Keratinocyte (primary cell): Measurements from ENCODE around the gene CD300C. TPM values are rescaled to one million over a fixed set of nuclear protein-coding genes. Genes with fewer than 3 reads are reported as not detected.

Experiments used
- DNase-seq: peaks from one replicate; pipeline ENCODE4 v3.0.0-alpha.2; 2011; ENCODE audit warnings: low read depth, missing footprints, low spot score
- FAIRE-seq: peaks from 2 replicates; lab custom pipeline; 2011; peaks lifted over from hg19 to GRCh38; lab: Jason Lieb, UNC
- H2AFZ ChIP-seq: 2 replicates; pipeline ENCODE4 v1.6.0; 2012; ENCODE audit warnings: low read length, control low read depth, inconsistent platforms; ENCODE audit not compliant: control insufficient read depth
- H3K27ac ChIP-seq: 2 replicates; pipeline ENCODE4 v1.5.1; 2011; ENCODE audit warnings: low read length; ENCODE audit not compliant: control insufficient read depth, insufficient read depth
- H3K27me3 ChIP-seq: 3 replicates; pipeline ENCODE4 v1.6.0; 2011; ENCODE audit warnings: low read length; ENCODE audit not compliant: control insufficient read depth, insufficient read depth; ENCODE audit errors: extremely low read depth
- H3K36me3 ChIP-seq, 2 experiments: 2 replicates in 1 of 2; 3 replicates in 1 of 2; pipeline ENCODE4 v1.5.1; 2011; ENCODE audit warnings: low read length in 2 of 2, mild to moderate bottlenecking in 1 of 2; ENCODE audit not compliant: control insufficient read depth in 2 of 2, insufficient read depth in 2 of 2; ENCODE audit errors: extremely low read depth in 1 of 2
- H3K4me1 ChIP-seq: 3 replicates; pipeline ENCODE4 v1.5.1; 2011; ENCODE audit warnings: low read length; ENCODE audit not compliant: control insufficient read depth, insufficient read depth; ENCODE audit errors: extremely low read depth
- H3K4me2 ChIP-seq: 3 replicates; pipeline ENCODE4 v1.6.0; 2011; ENCODE audit warnings: low read depth, low read length; ENCODE audit not compliant: control insufficient read depth, insufficient read depth; ENCODE audit errors: extremely low read depth
- H3K4me3 ChIP-seq, 3 experiments: fragments of 200-600 bp in 1 of 3; sonication (generic) in 1 of 3; 2 replicates in 2 of 3; 3 replicates in 1 of 3; pipeline ENCODE4 v1.5.1; 2011 to 2016; ENCODE audit warnings: low read length in 3 of 3, mild to moderate bottlenecking in 3 of 3, control low read depth in 2 of 3, inconsistent platforms in 1 of 3, low read depth in 1 of 3, mixed read lengths in 1 of 3, mixed run types in 1 of 3, moderate library complexity in 1 of 3; ENCODE audit not compliant: control insufficient read depth in 2 of 3, insufficient read depth in 2 of 3; ENCODE audit errors: extremely low read depth in 1 of 3
- H3K79me2 ChIP-seq: 2 replicates; pipeline ENCODE4 v1.6.0; 2012; ENCODE audit warnings: low read length; ENCODE audit not compliant: control insufficient read depth, insufficient read depth
- H3K9ac ChIP-seq: 3 replicates; pipeline ENCODE4 v1.6.0; 2011; ENCODE audit warnings: low read length; ENCODE audit not compliant: control insufficient read depth, insufficient read depth; ENCODE audit errors: extremely low read depth
- H3K9me1 ChIP-seq: 3 replicates; pipeline ENCODE4 v1.6.0; 2011; ENCODE audit warnings: low read length; ENCODE audit not compliant: control insufficient read depth, insufficient read depth; ENCODE audit errors: extremely low read depth
- H3K9me3 ChIP-seq: 2 replicates; pipeline ENCODE4 v1.5.1; 2012; ENCODE audit warnings: low read depth, low read length; ENCODE audit not compliant: control insufficient read depth
- H4K20me1 ChIP-seq: 3 replicates; pipeline ENCODE4 v1.6.0; 2011; ENCODE audit warnings: low read length; ENCODE audit not compliant: control insufficient read depth, insufficient read depth; ENCODE audit errors: extremely low read depth
- EZH2 ChIP-seq: IDR thresholded peaks from one replicate; pipeline ENCODE4 v1.6.1; 2012; ENCODE audit warnings: inconsistent platforms, mild to moderate bottlenecking, low read length, moderate library complexity
- dilution Hi-C: fragments of 300-500 bp; cut with MboI; formaldehyde crosslinking; loops from one replicate; pipeline ENCODE4 v1.7.0; 2020; ENCODE audit warnings: low sequenced_read_pairs; ENCODE audit not compliant: extremely low pct_ligation_motif_present
- polyA plus RNA-seq, 5 experiments: library from polyadenylated mRNA; depleted of rRNA in 3 of 5; stranded (reverse) in 3 of 5; stranded (forward) in 1 of 5; unstranded in 1 of 5; fragments of >200 nt; gene quantifications; 1 replicate in 1 of 5; 2 replicates in 3 of 5; 3 replicates in 1 of 5; pipeline versions ENCODE4 v1.2.1 to v1.2.3, GENCODE V29; 2011 to 2012; ENCODE audit warnings: missing spikeins in 2 of 5, low read depth in 1 of 5, low replicate concordance in 1 of 5
- TF ChIP-seq, protein P1 (sequence below), 3 experiments: IDR thresholded peaks in 1 of 3; conservative IDR thresholded peaks in 1 of 3; optimal IDR thresholded peaks in 1 of 3; 2 replicates in 2 of 3; 3 replicates in 1 of 3; pipeline versions ENCODE3 to v1.5.1; 2011; ENCODE audit warnings: low read length in 3 of 3, mild to moderate bottlenecking in 3 of 3, moderate library complexity in 2 of 3, control low read depth in 1 of 3, inconsistent platforms in 1 of 3; ENCODE audit not compliant: insufficient read depth in 2 of 3; ENCODE audit errors: extremely low read depth in 1 of 3

CD300C gene
- polyA plus RNA-seq, 1 donor (not counting 4 experiments of a cell fraction or from before 2014, with no cell fraction given) = not detected

DNA sequence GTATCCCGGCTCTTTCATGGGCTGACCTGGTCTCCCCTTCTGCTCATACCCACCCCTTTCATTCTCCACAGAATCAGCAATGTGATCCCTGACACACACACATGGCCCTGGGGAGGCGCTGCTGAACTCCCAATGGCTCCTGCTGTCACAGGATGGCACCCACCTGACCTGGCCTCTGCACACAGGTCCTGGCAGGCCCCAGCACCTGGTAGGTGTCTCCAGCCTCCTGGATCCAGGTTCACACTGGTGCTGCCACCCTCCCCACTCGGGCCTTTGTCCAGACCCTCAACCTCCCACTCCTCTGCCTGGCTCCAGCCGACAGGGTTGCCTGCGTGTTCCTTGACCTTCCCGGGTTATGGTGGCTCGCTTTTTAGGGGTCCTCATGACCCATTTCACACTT, 1.3 kb upstream of the CD300C start:
- no peak overlapping the region for H3K27ac ChIP-seq
- H3K79me2 ChIP-seq = no peaks in the 10 kb centered on the region
- no peak overlapping the region for H3K4me2 ChIP-seq
- no peaks in the 10 kb centered on the region for H3K9me3 ChIP-seq
- DNase-seq (no peak), FAIRE-seq (no peak)
- no peak overlapping the region for H3K9ac ChIP-seq
- no peak overlapping the region for H2AFZ ChIP-seq
- H4K20me1 ChIP-seq = no peaks in the 10 kb centered on the region
- TF ChIP-seq EZH2 = no peak
- TF ChIP-seq, protein P1, sequence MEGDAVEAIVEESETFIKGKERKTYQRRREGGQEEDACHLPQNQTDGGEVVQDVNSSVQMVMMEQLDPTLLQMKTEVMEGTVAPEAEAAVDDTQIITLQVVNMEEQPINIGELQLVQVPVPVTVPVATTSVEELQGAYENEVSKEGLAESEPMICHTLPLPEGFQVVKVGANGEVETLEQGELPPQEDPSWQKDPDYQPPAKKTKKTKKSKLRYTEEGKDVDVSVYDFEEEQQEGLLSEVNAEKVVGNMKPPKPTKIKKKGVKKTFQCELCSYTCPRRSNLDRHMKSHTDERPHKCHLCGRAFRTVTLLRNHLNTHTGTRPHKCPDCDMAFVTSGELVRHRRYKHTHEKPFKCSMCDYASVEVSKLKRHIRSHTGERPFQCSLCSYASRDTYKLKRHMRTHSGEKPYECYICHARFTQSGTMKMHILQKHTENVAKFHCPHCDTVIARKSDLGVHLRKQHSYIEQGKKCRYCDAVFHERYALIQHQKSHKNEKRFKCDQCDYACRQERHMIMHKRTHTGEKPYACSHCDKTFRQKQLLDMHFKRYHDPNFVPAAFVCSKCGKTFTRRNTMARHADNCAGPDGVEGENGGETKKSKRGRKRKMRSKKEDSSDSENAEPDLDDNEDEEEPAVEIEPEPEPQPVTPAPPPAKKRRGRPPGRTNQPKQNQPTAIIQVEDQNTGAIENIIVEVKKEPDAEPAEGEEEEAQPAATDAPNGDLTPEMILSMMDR (optimal IDR thresholded peaks at IDR 0.05 in 1 of 3, IDR thresholded peaks at IDR 0.05 in 1 of 3, conservative IDR thresholded peaks at IDR 0.05 in 1 of 3; ENCODE audit: extremely low read depth in 1 of 3, insufficient read depth in 2 of 3, low read length in 3 of 3) = no peak
- H3K4me3 ChIP-seq = no peak overlapping the region
- H3K36me3 ChIP-seq = no peaks in the 10 kb centered on the region
- dilution Hi-C loops = no loop called here
- H3K4me1 ChIP-seq = peaks cover 18% of the 10 kb centered on the region
- no peaks in the 10 kb centered on the region for H3K9me1 ChIP-seq
- peaks cover 9% of the 10 kb centered on the region for H3K27me3 ChIP-seq

DNA sequence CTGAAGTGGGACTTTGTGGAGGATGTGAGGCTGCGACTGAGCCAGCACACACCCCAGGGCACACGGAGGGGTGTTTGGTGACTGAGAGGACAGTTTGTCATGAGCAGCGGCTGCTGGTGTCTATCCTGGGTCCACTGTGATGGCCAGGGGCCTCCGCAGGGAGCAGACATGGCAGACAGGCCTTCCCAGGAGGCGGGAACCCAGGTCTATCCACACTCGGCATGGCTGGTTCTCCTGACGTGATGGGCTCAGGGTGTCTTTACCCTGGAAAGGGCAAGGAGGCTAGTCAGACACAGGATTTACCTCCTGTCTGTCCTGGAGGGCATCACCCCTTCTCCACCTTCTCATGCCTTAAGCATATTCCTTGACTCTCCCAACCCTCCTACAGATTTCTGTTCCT, 671 bp upstream of the CD300C start:
- Histone ChIP-seq H3K27me3 (peaks cover 9% of the 10 kb centered on the region), H3K79me2 (no peaks in the 10 kb centered on the region), H3K36me3 (no peaks in the 10 kb centered on the region), H3K4me1 (peaks cover 11% of the 10 kb centered on the region), H3K9me3 (no peaks in the 10 kb centered on the region), H3K9me1 (no peaks in the 10 kb centered on the region), H3K4me3 (no peak overlapping the region), H3K9ac (no peak overlapping the region), H3K4me2 (no peak overlapping the region), H2AFZ (no peak overlapping the region), H4K20me1 (no peaks in the 10 kb centered on the region), H3K27ac (no peak overlapping the region)
- DNase-seq = no peak
- dilution Hi-C loops = no loop called here
- TF ChIP-seq, protein P1 (optimal IDR thresholded peaks at IDR 0.05 in 1 of 3, IDR thresholded peaks at IDR 0.05 in 1 of 3, conservative IDR thresholded peaks at IDR 0.05 in 1 of 3; ENCODE audit: extremely low read depth in 1 of 3, insufficient read depth in 2 of 3, low read length in 3 of 3) = no peak
- no peak for TF ChIP-seq EZH2
- FAIRE-seq = no peak
